WTC11 (cell line): ENCODE results near the gene WDR38. TPM values are rescaled to one million over a fixed set of nuclear protein-coding genes. Genes with fewer than 3 reads are reported as not detected.

Source experiments
- ATAC-seq: fragments of 200-7000 bp; cut with Tn5 transposase; 2 replicates; pipeline ENCODE4 v1.10.0; 2021; ENCODE audit warnings: mild to moderate bottlenecking, moderate library complexity
- CTCF ChIA-PET: fragments of 300-600 bp; sonication (Branson Sonifier 250); formaldehyde crosslinking; loops from one replicate; lab custom pipeline; 2021; ENCODE audit warnings: antibody characterized with exemption; lab: Charles Lee
- POLR2A ChIA-PET: fragments of 350-600 bp; sonication (Branson Sonifier 250); formaldehyde crosslinking; loops from one replicate; lab custom pipeline; 2021; ENCODE audit warnings: antibody characterized with exemption; lab: Charles Lee
- DNase-seq: peaks from one replicate; pipeline ENCODE4 v3.0.0; 2021; ENCODE audit warnings: low spot score
- H3K27ac Mint-ChIP-seq: 2 replicates; pipeline ENCODE4 v1.8.0; 2021; ENCODE audit warnings: mixed read lengths
- H3K27me3 Mint-ChIP-seq: 2 replicates; pipeline ENCODE4 v1.8.0; 2021; ENCODE audit warnings: low read depth, mild to moderate bottlenecking, moderate library complexity, mixed read lengths
- H3K36me3 Mint-ChIP-seq: 2 replicates; pipeline ENCODE4 v1.8.0; 2021; ENCODE audit warnings: mixed read lengths
- H3K4me1 Mint-ChIP-seq: 2 replicates; pipeline ENCODE4 v1.8.0; 2022; ENCODE audit warnings: mixed read lengths
- H3K4me3 Mint-ChIP-seq: 2 replicates; pipeline ENCODE4 v1.8.0; 2021; ENCODE audit warnings: mild to moderate bottlenecking, moderate library complexity, mixed read lengths
- H3K9me3 Mint-ChIP-seq: 2 replicates; pipeline ENCODE4 v1.8.0; 2021; ENCODE audit warnings: mixed read lengths
- AFF4 ChIP-seq: sonication (generic); formaldehyde crosslinking; IDR thresholded peaks from 2 replicates; pipeline ENCODE4 v1.8.1; 2023; ENCODE audit warnings: mild to moderate bottlenecking, missing genetic modification reagents, borderline replicate concordance
- ATF1 ChIP-seq: sonication (generic); formaldehyde crosslinking; IDR thresholded peaks from 2 replicates; pipeline ENCODE4 v1.8.1; 2023; ENCODE audit warnings: mild to moderate bottlenecking, moderate library complexity, missing genetic modification reagents
- ATF2 ChIP-seq: sonication (generic); formaldehyde crosslinking; IDR thresholded peaks from 2 replicates; pipeline ENCODE4 v1.8.1; 2022; ENCODE audit warnings: low read depth, missing genetic modification reagents, borderline replicate concordance
- CREM ChIP-seq: sonication (generic); formaldehyde crosslinking; IDR thresholded peaks from 2 replicates; pipeline ENCODE4 v1.8.1; 2022; ENCODE audit warnings: mild to moderate bottlenecking, missing genetic modification reagents, moderate library complexity
- ELF4 ChIP-seq: sonication (generic); formaldehyde crosslinking; IDR thresholded peaks from 2 replicates; pipeline ENCODE4 v1.8.1; 2022; ENCODE audit warnings: low read depth, mild to moderate bottlenecking, moderate library complexity, missing genetic modification reagents
- ESRRA ChIP-seq: sonication (generic); formaldehyde crosslinking; IDR thresholded peaks from 2 replicates; pipeline ENCODE4 v1.8.1; 2022; ENCODE audit warnings: mild to moderate bottlenecking, missing genetic modification reagents, borderline replicate concordance
- FOXK1 ChIP-seq: sonication (generic); formaldehyde crosslinking; IDR thresholded peaks from 2 replicates; pipeline ENCODE4 v1.8.0; 2022; ENCODE audit warnings: mild to moderate bottlenecking, moderate library complexity, missing genetic modification reagents
- FOXP4 ChIP-seq: sonication (generic); formaldehyde crosslinking; IDR thresholded peaks from 2 replicates; pipeline ENCODE4 v1.8.0; 2022; ENCODE audit warnings: mild to moderate bottlenecking, missing genetic modification reagents
- HMGXB4 ChIP-seq: sonication (generic); formaldehyde crosslinking; IDR thresholded peaks from 2 replicates; pipeline ENCODE4 v1.8.1; 2023; ENCODE audit warnings: mild to moderate bottlenecking, moderate library complexity, missing genetic modification reagents
- MLX ChIP-seq: sonication (generic); formaldehyde crosslinking; IDR thresholded peaks from 2 replicates; pipeline ENCODE4 v1.8.1; 2023; ENCODE audit warnings: mild to moderate bottlenecking, missing genetic modification reagents, moderate library complexity
- MXD4 ChIP-seq: fragments of 250-450 bp; sonication (Bioruptor Pico); IDR thresholded peaks from 2 replicates; pipeline ENCODE4 v1.8.0; 2021; ENCODE audit warnings: mild to moderate bottlenecking, moderate library complexity, borderline replicate concordance
- NR3C1 ChIP-seq: sonication (generic); formaldehyde crosslinking; conservative IDR thresholded peaks from 2 replicates; pipeline ENCODE4 v1.8.1; 2023; ENCODE audit warnings: low read depth, mild to moderate bottlenecking, missing genetic modification reagents
- PRDM15 ChIP-seq: sonication (generic); formaldehyde crosslinking; IDR thresholded peaks from 2 replicates; pipeline ENCODE4 v1.8.0; 2022; ENCODE audit warnings: missing genetic modification reagents
- RORB ChIP-seq: fragments of 250-450 bp; sonication (Bioruptor Pico); IDR thresholded peaks from 2 replicates; pipeline ENCODE4 v1.9.0; 2021; ENCODE audit warnings: mild to moderate bottlenecking
- ZMAT4 ChIP-seq: fragments of 250-450 bp; sonication (Bioruptor Pico); IDR thresholded peaks from 2 replicates; pipeline ENCODE4 v1.9.0; 2021; ENCODE audit warnings: mild to moderate bottlenecking
- ZNF232 ChIP-seq: sonication (generic); formaldehyde crosslinking; IDR thresholded peaks from 2 replicates; pipeline ENCODE4 v1.8.0; 2022; ENCODE audit warnings: mild to moderate bottlenecking, missing genetic modification reagents
- ZNF396 ChIP-seq: fragments of 250-450 bp; sonication (Bioruptor Pico); IDR thresholded peaks from 2 replicates; pipeline ENCODE4 v1.8.0; 2021; ENCODE audit warnings: mild to moderate bottlenecking, moderate library complexity, borderline replicate concordance
- ZNF425 ChIP-seq: fragments of 250-450 bp; sonication (Bioruptor Pico); conservative IDR thresholded peaks from 2 replicates; pipeline ENCODE4 v1.9.0; 2021; ENCODE audit warnings: mild to moderate bottlenecking
- total RNA-seq: library from RNA; stranded (reverse); gene quantifications from 3 replicates; pipeline ENCODE4 v1.2.3, GENCODE V29; 2021

WDR38 gene
- total RNA-seq, 1 experiment from 2014 or later: not detected

GRCh38 chr9:124884376-124884775 is 31.1 kb downstream of the WDR38 start:
- Mint-ChIP-seq H3K27me3 (no peaks in the 10 kb centered on the region), H3K4me3 (no peak overlapping the region), H3K9me3 (no peaks in the 10 kb centered on the region), H3K27ac (peak overlapping the region; percentile 65; the same call in 1 of the 2 replicates), H3K36me3 (peaks cover 2% of the 10 kb centered on the region), H3K4me1 (peaks cover 37% of the 10 kb centered on the region)
- TF ChIP-seq HMGXB4 (CRISPR knock-in tag) (no peak), ZMAT4 (CRISPR knock-in tag) (no peak), RORB (CRISPR knock-in tag) (no peak), AFF4 (CRISPR knock-in tag) (no peak), NR3C1 (CRISPR knock-in tag) (no peak), ESRRA (CRISPR knock-in tag) (no peak), ELF4 (CRISPR knock-in tag) (no peak), ZNF232 (CRISPR knock-in tag) (no peak), CREM (no peak), ATF1 (no peak), ZNF425 (CRISPR knock-in tag) (no peak), ZNF396 (CRISPR knock-in tag) (no peak), MXD4 (CRISPR knock-in tag) (no peak), FOXK1 (no peak), FOXP4 (CRISPR knock-in tag) (no peak), MLX (CRISPR knock-in tag) (no peak), ATF2 (no peak), PRDM15 (CRISPR knock-in tag) (no peak)
- ChIA-PET POLR2A (no interaction called here), CTCF (interaction anchor here (0.7 to 1.0 kb wide), 2 partner anchors 31 to 32 kb away, joined by 3 to 5 read pairs; partner anchors contain the start of gene WDR38)
- ATAC-seq (no peak), DNase-seq (no peak)
